ENCODE measurements around the gene MPIG6B.
A peak's percentile ranks its signal among the peaks of the same experiment; 100 is the strongest.

Gene MPIG6B

DNA sequence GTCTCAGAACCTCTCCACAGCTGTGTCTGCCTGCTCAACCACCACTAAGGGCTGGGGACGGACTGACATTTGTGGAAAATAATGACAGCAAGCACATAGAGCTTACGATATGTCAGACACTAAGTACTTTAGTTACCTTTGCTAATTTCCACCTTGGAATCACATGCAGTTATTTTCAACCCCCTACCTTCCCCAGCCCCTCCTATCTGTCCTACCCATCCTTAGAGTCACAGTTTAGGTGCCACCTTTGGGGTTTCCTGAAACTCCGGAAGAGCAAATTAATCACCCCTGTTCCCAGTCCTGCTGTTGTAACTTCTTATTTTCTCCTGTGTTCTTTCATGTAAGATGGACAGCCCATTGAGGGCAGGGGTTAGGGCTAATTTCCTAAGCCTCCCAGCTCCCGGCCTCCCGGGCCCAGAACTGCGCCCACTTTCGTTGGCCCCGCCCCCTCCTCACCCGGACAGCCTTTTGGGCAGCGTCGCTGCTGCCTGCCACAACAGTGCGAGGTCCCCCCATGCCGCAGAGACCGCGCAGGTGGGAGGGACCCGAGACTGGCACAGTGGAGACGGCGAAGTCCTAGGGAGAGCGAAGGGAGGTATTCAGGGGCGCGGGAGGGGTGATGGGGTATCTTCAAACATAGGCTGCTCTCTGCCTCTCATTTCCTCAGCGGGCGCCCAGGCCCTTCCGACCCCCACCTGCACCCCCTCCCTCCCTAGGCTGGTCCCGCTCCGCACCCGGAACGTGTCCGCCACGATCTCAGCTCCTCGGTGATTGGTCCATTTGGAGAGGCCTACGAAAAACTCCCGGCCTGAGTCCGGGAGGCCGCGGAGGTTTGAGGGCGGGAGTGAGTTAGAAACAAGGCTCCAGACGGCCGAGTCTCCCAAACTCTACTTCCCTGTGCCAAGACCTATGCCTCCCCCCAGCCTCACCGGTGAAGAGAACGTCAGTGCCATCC is 4.8 kb downstream of the MPIG6B start:
- ChIA-PET POLR2A (interaction anchor here (1.6 to 3.9 kb wide), 5 partner anchors 12 to 111 kb away, joined by 5 to 16 read pairs (median 9); partner anchors contain the start of genes HSPA1B, LSM2 and MSH5), CTCF (interaction anchor here (0.9 to 3.9 kb wide), 9 partner anchors 11 to 107 kb away, joined by 3 to 24 read pairs (median 4); partner anchors contain the start of genes HSPA1A, HSPA1L, LY6G6D and MSH5)
- TF ChIP-seq, protein P1, sequence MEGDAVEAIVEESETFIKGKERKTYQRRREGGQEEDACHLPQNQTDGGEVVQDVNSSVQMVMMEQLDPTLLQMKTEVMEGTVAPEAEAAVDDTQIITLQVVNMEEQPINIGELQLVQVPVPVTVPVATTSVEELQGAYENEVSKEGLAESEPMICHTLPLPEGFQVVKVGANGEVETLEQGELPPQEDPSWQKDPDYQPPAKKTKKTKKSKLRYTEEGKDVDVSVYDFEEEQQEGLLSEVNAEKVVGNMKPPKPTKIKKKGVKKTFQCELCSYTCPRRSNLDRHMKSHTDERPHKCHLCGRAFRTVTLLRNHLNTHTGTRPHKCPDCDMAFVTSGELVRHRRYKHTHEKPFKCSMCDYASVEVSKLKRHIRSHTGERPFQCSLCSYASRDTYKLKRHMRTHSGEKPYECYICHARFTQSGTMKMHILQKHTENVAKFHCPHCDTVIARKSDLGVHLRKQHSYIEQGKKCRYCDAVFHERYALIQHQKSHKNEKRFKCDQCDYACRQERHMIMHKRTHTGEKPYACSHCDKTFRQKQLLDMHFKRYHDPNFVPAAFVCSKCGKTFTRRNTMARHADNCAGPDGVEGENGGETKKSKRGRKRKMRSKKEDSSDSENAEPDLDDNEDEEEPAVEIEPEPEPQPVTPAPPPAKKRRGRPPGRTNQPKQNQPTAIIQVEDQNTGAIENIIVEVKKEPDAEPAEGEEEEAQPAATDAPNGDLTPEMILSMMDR (IDR thresholded peaks at IDR 0.05; ENCODE audit: insufficient read depth, low read length, missing control alignments), result no peak
- no peak for DNase-seq (ENCODE audit: low read depth, low spot score)
- peak overlapping the region; percentile 89 for H3K4me3 ChIP-seq (ENCODE audit: low read depth, low read length)

DNA sequence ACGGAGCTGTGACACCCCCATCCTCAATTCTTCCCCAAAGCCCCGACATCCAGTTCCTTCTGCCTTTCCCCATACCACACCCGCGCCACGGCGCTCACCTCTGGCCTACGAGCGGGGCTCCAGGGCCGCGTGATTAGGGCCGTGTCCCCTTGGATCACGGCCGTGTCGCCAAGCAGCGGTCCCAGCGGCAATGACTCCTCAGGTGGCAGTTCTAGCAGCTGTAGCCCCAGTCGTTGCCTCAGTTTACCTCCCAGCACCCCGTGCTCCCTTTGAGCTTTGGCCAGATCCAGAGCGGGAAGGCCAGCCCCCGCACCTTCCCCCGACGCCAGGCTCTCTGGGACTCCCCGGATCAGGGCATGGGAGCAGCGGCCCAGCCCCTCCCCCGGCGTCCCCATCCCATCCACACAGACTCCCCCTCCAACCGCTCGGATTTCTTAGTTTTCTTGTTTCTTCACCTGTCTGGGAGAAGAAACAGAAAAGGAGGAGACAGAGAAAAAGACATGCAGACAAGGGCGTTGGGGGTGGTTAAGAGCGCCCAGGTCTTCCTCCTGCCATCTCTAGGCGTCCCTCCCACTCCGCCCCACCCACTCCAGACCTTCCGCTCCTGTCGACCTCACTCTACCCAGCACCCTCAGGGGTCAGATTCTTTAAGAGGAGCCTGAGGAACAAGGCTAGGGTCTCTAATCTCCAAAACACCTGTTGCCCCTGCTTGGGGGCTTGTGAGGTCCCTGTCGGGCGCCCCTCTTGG is 5.8 kb downstream of the MPIG6B start, which contains the start of gene DDAH2:
TSS of gene DDAH2 (minus strand) at position 533 of the 748 bp plus-strand sequence. CDS start at position 395, 138 bp downstream.
- POLR2A ChIA-PET, result interaction anchor here (0.9 to 3.9 kb wide), 14 partner anchors 9 to 134 kb away, joined by 3 to 16 read pairs (median 6); partner anchors contain the start of genes ABHD16A, HSPA1A, HSPA1B and HSPA1L
- CTCF ChIA-PET, result interaction anchor here (1.1 to 3.9 kb wide), 11 partner anchors 10 to 223 kb away, joined by 3 to 24 read pairs (median 4); partner anchors contain the start of genes HSPA1A, HSPA1L, LY6G6D and MSH5
- no peak for DNase-seq (ENCODE audit: low read depth, low spot score)
- peak within 1 kb of the TSS; percentile 89 for H3K4me3 ChIP-seq (ENCODE audit: low read depth, low read length)
- TF ChIP-seq, protein P1 (IDR thresholded peaks at IDR 0.05; ENCODE audit: insufficient read depth, low read length, missing control alignments), result no peak

DNA sequence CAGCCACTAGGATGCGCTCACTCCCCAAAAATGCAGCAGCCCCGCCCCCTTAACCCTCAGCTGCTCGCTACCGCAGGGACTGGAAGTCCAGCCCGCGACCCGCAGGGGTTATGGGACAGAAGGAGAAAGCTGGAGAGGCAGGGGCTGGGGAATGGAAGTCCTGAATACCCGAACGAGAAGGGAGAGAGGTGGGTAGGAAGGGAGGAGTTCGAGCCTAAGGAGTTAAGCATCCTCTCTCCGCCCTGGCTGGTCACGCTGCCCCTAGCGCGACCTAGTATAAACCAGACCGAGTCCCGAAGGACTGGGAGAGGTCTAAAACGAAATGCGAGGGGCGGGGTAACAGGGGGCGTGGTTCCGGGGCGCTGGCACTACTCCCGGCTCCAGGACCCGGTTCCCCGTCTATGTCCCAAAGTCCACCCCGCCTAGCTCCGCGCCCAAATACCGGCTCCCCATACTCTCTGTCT is 6.4 kb downstream of the MPIG6B start:
- CTCF ChIA-PET, result interaction anchor here (0.8 to 3.9 kb wide), 12 partner anchors 9 to 222 kb away, joined by 3 to 24 read pairs (median 5); partner anchors contain the start of genes HSPA1A, HSPA1L, LSM2 and LY6G6D
- DNase-seq (ENCODE audit: low read depth, low spot score), result no peak
- POLR2A ChIA-PET, result interaction anchor here (0.9 to 3.9 kb wide), 14 partner anchors 9 to 133 kb away, joined by 3 to 16 read pairs (median 6); partner anchors contain the start of genes ABHD16A, HSPA1A, HSPA1B and HSPA1L
- H3K4me3 ChIP-seq (ENCODE audit: low read depth, low read length), result peak overlapping the region; percentile 89
- TF ChIP-seq, protein P1 (IDR thresholded peaks at IDR 0.05; ENCODE audit: insufficient read depth, low read length, missing control alignments), result peak; percentile 72

DNA sequence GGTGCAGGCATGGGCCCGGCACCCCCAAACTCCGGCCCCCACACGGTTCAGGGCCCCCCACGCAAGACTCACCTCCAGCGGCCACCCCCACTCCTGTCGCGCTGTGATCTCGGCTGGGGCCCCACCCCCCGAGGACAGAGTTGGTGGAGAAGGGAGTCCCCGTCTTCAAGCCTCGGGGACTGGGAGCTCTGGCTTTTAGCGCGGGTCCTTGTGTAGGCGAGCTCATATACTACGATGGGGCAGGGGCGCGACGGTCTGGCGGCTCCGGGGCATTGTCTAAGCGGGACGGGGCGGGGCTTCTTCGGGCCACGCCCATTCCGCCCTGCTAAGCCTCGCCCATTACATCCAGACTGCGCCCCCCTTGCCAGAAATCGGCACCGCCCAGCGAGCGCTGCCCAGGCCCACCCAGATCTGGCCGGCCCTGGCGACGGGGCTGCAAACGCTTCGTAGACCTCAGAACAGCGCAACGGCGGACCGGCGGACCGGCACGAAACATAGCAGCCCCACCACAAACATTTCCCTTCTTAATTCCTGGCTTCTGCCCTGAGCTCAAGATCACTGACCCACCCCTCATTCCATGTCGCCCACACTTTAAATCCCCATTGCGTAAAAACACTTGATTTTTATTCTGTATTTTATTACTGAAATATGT is 6.9 kb downstream of the MPIG6B start:
- no peak for DNase-seq (ENCODE audit: low read depth, low spot score)
- CTCF ChIA-PET, result interaction anchor here (0.8 to 3.9 kb wide), 16 partner anchors 9 to 222 kb away, joined by 3 to 24 read pairs (median 4); partner anchors contain the start of genes HSPA1A, HSPA1L, LSM2 and LY6G6D
- POLR2A ChIA-PET, result interaction anchor here (0.6 to 3.9 kb wide), 15 partner anchors 8 to 133 kb away, joined by 3 to 16 read pairs (median 6); partner anchors contain the start of genes ABHD16A, HSPA1A, HSPA1B and HSPA1L

DNA sequence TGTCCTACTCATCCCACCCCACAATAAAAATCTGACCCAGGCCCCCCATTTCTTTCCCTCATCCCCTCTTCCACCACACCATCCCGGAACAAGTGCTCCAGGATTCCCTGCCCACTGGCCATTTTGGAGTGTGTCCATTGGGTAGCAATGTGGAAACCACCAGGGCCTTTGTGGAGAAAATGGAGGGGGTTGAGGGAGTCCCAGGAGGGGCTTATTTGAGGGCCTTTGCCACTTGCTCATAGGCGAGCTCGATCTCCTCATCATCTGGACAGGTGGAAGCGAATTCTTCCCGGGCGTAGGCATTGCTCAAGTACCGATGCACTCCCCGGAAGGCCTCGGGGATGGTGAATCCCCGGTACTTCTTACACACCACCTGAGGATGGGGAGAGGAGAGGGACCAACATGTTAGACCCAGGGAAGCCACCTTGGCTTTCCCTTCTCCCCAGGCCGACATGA is 7.5 kb downstream of the MPIG6B start:
- TF ChIP-seq, protein P1 (IDR thresholded peaks at IDR 0.05; ENCODE audit: insufficient read depth, low read length, missing control alignments), result no peak
- no peak overlapping the region; the same call in 1 of the 2 replicates for H3K4me3 ChIP-seq (ENCODE audit: low read depth, low read length)
- ChIA-PET POLR2A (interaction anchor here (0.6 to 3.9 kb wide), 11 partner anchors 10 to 132 kb away, joined by 3 to 16 read pairs (median 7); partner anchors contain the start of genes ABHD16A, HSPA1A, HSPA1B and HSPA1L), CTCF (interaction anchor here (0.8 to 3.9 kb wide), 12 partner anchors 9 to 150 kb away, joined by 3 to 24 read pairs (median 4); partner anchors contain the start of genes HSPA1A, HSPA1L, LSM2 and LY6G5C)
- no peak for DNase-seq (ENCODE audit: low read depth, low spot score)

More for the DNA sequence above, 6.9 kb downstream of the MPIG6B start:
- peak overlapping the region; percentile 89 for H3K4me3 ChIP-seq (ENCODE audit: low read depth, low read length)
- TF ChIP-seq, protein P1 (IDR thresholded peaks at IDR 0.05; ENCODE audit: insufficient read depth, low read length, missing control alignments), result no peak

Measured in AG04449 (cell line).